Calu3 (cell line): Measurements from ENCODE around the gene NMNAT2. TPM values are rescaled to one million over a fixed set of nuclear protein-coding genes. Genes with fewer than 3 reads are reported as not detected.
A peak's percentile ranks its signal among the peaks of the same experiment; 100 is the strongest.

Experiments
- BruUV-seq: library from RNA; stranded (reverse); fragments of 400-500 nt; replicated peaks from 2 replicates; lab custom pipeline; 2021; lab: Mats Ljungman, UMichigan
- CTCF ChIA-PET: fragments of 300-600 bp; sonication (Branson Sonifier 250); formaldehyde crosslinking; loops from one replicate; lab custom pipeline; 2022; ENCODE audit warnings: antibody characterized with exemption; lab: Charles Lee
- DNase-seq: peaks from one replicate; pipeline ENCODE4 v3.0.0; 2022
- H3K27ac Mint-ChIP-seq: one replicate; pipeline ENCODE4 v1.8.0; 2022; ENCODE audit warnings: mixed read lengths; ENCODE audit not compliant: unreplicated experiment
- H3K27me3 Mint-ChIP-seq: one replicate; pipeline ENCODE4 v1.8.0; 2022; ENCODE audit warnings: mixed read lengths; ENCODE audit not compliant: unreplicated experiment
- H3K36me3 Mint-ChIP-seq: one replicate; pipeline ENCODE4 v1.8.0; 2022; ENCODE audit warnings: mild to moderate bottlenecking, moderate library complexity, mixed read lengths; ENCODE audit not compliant: insufficient read depth, unreplicated experiment
- H3K4me1 Mint-ChIP-seq: one replicate; pipeline ENCODE4 v1.8.0; 2022; ENCODE audit warnings: mild to moderate bottlenecking, low read depth, mixed read lengths; ENCODE audit not compliant: unreplicated experiment
- H3K4me3 Mint-ChIP-seq: one replicate; pipeline ENCODE4 v1.8.0; 2022; ENCODE audit warnings: mild to moderate bottlenecking, low read depth, moderate library complexity, mixed read lengths; ENCODE audit not compliant: unreplicated experiment
- H3K9me3 Mint-ChIP-seq: one replicate; pipeline ENCODE4 v1.8.0; 2022; ENCODE audit warnings: low read depth, mixed read lengths; ENCODE audit not compliant: unreplicated experiment
- CTCF ChIP-seq: fragments of 200-600 bp; IDR thresholded peaks from one replicate; pipeline ENCODE4 v1.8.0; 2022; ENCODE audit warnings: antibody characterized with exemption; ENCODE audit not compliant: unreplicated experiment
- intact Hi-C: fragments of 100-400 bp; cut with micrococcal nuclease; formaldehyde crosslinking; loops from one replicate; pipeline ENCODE4 v1.10.0; 2022; ENCODE audit not compliant: unreplicated experiment
- total RNA-seq: library from RNA; stranded (reverse); gene quantifications from 2 replicates; pipeline ENCODE4 v1.2.3, GENCODE V29; 2022

The NMNAT2 gene
- total RNA-seq, 1 experiment from 2014 or later = 0.26 TPM

- no peak for DNase-seq
- TF ChIP-seq CTCF = no peak
- CTCF ChIA-PET = no interaction called here
- H3K36me3 Mint-ChIP-seq = peaks cover 95% of the 10 kb centered on the region
- no peak overlapping the region for H3K4me3 Mint-ChIP-seq
- H3K9me3 Mint-ChIP-seq = no peaks in the 10 kb centered on the region
- no TSS peak for BruUV-seq
- H3K27ac Mint-ChIP-seq = no peak overlapping the region
- intact Hi-C loops = no loop called here
- peaks cover 16% of the 10 kb centered on the region for H3K4me1 Mint-ChIP-seq
- no peaks in the 10 kb centered on the region for H3K27me3 Mint-ChIP-seq
Measured at GRCh38 chr1:183239220-183239742, 178.9 kb downstream of the NMNAT2 start.

DNA sequence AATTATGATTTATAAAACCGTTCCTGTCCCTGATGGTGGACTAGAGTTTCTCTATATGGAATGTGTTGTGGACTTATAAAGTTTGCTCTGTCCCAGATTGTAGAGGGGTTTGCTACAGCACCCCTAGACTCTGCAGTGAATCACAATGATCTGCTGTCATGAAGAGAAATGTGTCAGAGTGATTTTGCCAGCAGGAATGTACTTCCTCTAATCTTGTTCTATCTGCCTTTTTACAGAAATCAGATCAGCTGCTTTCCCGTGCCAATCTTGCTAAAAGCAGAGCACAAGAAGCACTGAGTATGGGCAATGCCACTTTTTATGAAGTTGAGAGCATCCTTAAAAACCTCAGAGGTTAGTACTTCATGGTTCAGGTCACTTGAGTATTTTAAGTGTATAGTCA is 180.1 kb downstream of the NMNAT2 start:
- TF ChIP-seq CTCF = no peak
- Mint-ChIP-seq H3K27me3 (no peaks in the 10 kb centered on the region), H3K4me1 (peaks cover 20% of the 10 kb centered on the region), H3K36me3 (peaks cover 94% of the 10 kb centered on the region), H3K4me3 (no peak overlapping the region), H3K27ac (no peak overlapping the region), H3K9me3 (no peaks in the 10 kb centered on the region)
- BruUV-seq = no TSS peak
- CTCF ChIA-PET = no interaction called here
- intact Hi-C loops = no loop called here
- DNase-seq = no peak

GRCh38 chr1:183237046-183237445 is 181.1 kb downstream of the NMNAT2 start:
- CTCF ChIA-PET = no interaction called here
- DNase-seq = no peak
- peaks cover 94% of the 10 kb centered on the region for H3K36me3 Mint-ChIP-seq
- H3K27ac Mint-ChIP-seq = peak overlapping the region; percentile 71
- no peak for TF ChIP-seq CTCF
- peaks cover 28% of the 10 kb centered on the region for H3K4me1 Mint-ChIP-seq
- intact Hi-C loops = no loop called here
- no peaks in the 10 kb centered on the region for H3K9me3 Mint-ChIP-seq
- H3K27me3 Mint-ChIP-seq = no peaks in the 10 kb centered on the region
- BruUV-seq = no TSS peak
- H3K4me3 Mint-ChIP-seq = no peak overlapping the region

DNA sequence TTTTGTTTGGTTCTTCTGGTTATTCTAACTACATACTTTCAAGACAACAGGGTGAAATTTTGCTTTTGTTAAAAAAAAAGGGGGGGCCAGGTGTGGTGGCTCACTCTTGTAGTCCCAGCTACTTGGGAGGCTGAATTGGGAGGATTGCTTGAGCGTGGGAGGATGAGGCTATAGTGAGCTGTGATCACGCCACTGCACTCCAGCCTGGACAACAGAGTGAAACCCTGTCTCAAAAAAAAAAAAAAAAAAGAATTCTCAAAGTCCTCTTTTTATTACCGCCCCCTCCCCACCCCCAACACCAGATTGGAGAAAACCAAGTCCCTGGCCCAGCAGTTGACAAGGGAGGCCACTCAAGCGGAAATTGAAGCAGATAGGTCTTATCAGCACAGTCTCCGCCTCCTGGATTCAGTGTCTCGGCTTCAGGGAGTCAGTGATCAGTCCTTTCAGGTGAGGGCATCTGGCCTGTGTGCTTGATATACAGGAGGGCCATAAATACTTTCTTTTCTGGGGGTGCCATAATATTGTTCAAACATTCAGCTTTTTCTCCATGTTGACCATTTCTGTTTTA is 181.9 kb downstream of the NMNAT2 start:
- Mint-ChIP-seq H3K4me1 (peaks cover 28% of the 10 kb centered on the region), H3K36me3 (peaks cover 93% of the 10 kb centered on the region), H3K27me3 (no peaks in the 10 kb centered on the region), H3K9me3 (no peaks in the 10 kb centered on the region), H3K4me3 (no peak overlapping the region), H3K27ac (peak overlapping the region; percentile 71)
- intact Hi-C loops = no loop called here
- BruUV-seq = no TSS peak
- no peak for TF ChIP-seq CTCF
- DNase-seq = no peak
- CTCF ChIA-PET = interaction anchor here (0.7 kb wide), 1 partner anchor 111 kb away, joined by 3 read pairs; no protein-coding TSS in a partner anchor
